Omental fat pad (tissue), 4 donors: ENCODE data around the gene CCDC91. TPM values are rescaled to one million over a fixed set of nuclear protein-coding genes. Genes with fewer than 3 reads are reported as not detected.

Experiments
- ATAC-seq: fragments of 150-250 bp; one replicate; pipeline ENCODE4 v1.9.1; 2016; ENCODE audit warnings: mild to moderate bottlenecking, moderate library complexity; ENCODE audit not compliant: low FRiP score
- DNase-seq: peaks from one replicate; pipeline ENCODE4 v3.0.0-alpha.2; 2019; ENCODE audit warnings: low spot score
- total RNA-seq, 4 donors: library from RNA; depleted of rRNA; stranded (reverse); fragments of >200 nt; gene quantifications; one replicate each; pipeline ENCODE4 v1.1.0, GENCODE V29; 2016
- TF ChIP-seq, protein P1 (sequence below), 3 donors: fragments of 450-650 bp; IDR thresholded peaks; one replicate each; pipeline ENCODE4 v1.5.1; 2016 to 2017; ENCODE audit warnings: antibody characterized with exemption in 3 of 3, mild to moderate bottlenecking in 3 of 3, moderate library complexity in 2 of 3

CCDC91 gene, protein sequence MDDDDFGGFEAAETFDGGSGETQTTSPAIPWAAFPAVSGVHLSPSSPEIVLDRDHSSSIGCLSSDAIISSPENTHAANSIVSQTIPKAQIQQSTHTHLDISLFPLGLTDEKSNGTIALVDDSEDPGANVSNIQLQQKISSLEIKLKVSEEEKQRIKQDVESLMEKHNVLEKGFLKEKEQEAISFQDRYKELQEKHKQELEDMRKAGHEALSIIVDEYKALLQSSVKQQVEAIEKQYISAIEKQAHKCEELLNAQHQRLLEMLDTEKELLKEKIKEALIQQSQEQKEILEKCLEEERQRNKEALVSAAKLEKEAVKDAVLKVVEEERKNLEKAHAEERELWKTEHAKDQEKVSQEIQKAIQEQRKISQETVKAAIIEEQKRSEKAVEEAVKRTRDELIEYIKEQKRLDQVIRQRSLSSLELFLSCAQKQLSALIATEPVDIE
- 10 to 100 TPM; 29.3 to 48.9 (median 32.5) TPM for total RNA-seq

DNA sequence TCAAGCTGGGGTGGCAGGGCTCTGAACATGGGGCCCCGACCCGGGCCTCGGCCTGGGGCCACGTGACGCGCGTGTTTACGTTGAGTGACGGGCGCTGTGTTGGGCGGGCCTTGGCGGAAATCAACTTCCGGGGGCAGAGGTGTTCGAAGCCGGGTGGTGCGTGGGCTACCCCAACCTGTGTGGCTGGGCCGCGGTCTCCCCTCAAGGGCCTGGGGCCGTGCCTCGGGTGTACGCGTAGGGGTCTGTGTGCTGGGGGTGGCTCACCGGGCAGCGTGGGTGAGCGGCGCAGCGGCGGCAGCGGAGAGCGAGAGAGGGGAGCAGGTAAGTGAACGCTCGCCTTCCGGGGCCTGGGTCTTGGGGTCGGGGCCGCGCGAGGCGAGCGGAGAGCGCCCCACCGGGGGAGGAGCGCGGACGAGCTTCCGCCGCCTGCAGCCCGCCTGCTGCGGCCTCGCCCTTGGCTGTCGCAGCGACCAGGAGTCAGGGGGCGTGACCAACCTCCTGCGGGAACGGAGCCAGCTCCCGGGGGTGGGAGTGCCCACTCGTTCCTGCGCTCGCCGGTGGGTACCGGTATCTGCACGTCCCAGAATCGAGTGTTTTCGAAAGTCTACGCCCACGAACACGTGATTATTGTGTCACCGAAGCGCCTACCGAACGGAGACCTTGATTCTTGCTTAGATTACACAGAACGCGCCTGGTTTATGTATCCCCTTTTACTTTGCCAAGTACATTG, at the start of gene CCDC91:
TSS of gene CCDC91 (plus strand) at position 136 of the 730 bp plus-strand sequence. CDS start 66,760 bp downstream, outside the sequence.
- TF ChIP-seq, protein P1, sequence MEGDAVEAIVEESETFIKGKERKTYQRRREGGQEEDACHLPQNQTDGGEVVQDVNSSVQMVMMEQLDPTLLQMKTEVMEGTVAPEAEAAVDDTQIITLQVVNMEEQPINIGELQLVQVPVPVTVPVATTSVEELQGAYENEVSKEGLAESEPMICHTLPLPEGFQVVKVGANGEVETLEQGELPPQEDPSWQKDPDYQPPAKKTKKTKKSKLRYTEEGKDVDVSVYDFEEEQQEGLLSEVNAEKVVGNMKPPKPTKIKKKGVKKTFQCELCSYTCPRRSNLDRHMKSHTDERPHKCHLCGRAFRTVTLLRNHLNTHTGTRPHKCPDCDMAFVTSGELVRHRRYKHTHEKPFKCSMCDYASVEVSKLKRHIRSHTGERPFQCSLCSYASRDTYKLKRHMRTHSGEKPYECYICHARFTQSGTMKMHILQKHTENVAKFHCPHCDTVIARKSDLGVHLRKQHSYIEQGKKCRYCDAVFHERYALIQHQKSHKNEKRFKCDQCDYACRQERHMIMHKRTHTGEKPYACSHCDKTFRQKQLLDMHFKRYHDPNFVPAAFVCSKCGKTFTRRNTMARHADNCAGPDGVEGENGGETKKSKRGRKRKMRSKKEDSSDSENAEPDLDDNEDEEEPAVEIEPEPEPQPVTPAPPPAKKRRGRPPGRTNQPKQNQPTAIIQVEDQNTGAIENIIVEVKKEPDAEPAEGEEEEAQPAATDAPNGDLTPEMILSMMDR (IDR thresholded peaks at IDR 0.05), result no peak
- ATAC-seq (peak; percentile 92), DNase-seq (peak; percentile 78)

DNA sequence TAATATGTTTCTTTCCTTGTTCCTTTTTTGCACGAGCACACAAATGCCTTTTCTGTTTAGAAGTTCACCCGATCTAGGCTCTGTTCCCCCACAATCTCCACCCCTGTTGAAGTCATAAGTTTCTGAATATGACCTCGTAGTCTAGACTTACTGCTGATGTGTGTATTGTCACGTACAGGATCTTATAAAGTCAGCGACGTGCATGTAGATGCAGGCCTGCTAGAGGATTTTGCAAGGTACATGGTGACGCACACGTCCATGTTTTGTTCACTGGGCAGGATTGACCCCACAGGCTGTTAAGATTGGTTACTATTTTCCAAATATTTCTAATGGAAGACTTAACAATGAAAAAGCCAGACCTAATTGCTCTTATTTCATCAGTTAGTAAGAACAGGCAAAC, 46.2 kb upstream of the CCDC91 start:
- no peak for ATAC-seq
- DNase-seq, result no peak
- TF ChIP-seq, protein P1 (IDR thresholded peaks at IDR 0.05), result no peak

DNA sequence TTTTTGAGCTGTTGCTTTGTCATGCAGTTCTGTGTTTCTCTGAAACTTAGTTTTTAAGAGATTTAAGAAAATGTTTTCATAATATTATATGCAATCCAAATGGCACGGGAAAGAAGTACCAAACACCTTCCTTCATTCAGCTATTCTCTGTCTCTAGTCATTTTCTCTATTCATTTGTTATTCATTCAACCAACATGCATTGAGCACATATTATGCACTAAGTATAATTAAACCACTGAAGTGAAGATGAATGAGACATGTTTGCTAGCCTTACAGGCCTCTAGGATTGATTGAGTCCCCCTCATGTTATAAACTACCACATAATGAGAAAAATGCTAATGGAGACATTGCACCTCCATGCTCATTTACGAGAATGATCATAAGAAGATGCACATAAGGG, 45.7 kb upstream of the CCDC91 start:
- ATAC-seq (no peak), DNase-seq (no peak)
- TF ChIP-seq, protein P1 (IDR thresholded peaks at IDR 0.05), result no peak

DNA sequence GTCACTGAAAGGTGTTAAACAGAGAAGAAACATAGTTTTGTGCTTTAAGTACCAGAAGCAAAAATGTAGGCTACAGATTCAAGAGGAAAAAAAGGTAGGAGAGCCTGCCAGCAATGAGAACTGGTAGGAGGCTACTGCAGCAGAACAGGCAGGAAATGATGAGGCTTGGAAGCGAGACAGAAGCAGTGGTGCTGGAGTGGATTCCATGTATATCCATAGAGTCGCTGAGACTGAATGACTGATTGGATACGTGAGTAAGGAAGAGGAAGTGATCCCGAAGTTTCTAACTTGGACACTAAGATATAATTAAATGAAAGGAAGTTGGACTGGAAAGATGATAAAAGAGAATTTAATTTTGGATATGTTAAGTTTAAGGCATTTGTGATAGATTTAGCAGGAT, 45.0 kb upstream of the CCDC91 start:
- no peak for ATAC-seq
- no peak for DNase-seq
- TF ChIP-seq, protein P1 (IDR thresholded peaks at IDR 0.05), result no peak

DNA sequence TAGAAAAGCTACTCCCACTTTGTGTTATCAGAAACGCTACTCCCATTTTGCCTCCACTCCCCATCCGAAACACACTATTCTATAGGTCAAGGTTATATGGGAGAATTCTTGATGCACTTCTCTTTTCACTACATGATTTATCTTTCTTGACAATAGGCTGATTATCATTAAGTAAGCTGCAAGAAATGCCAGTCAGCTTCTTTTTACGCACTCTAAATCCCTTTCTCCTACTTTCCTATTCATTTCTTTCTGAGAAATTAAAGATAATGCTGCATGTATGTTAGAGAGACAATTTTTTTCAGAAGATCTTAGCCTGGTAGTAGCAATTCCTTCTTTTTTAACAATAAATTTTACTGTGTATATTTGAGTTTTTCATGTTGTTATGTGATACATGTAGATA, 41.0 kb upstream of the CCDC91 start:
- DNase-seq (no peak), ATAC-seq (no peak)
- TF ChIP-seq, protein P1 (IDR thresholded peaks at IDR 0.05), result no peak

DNA sequence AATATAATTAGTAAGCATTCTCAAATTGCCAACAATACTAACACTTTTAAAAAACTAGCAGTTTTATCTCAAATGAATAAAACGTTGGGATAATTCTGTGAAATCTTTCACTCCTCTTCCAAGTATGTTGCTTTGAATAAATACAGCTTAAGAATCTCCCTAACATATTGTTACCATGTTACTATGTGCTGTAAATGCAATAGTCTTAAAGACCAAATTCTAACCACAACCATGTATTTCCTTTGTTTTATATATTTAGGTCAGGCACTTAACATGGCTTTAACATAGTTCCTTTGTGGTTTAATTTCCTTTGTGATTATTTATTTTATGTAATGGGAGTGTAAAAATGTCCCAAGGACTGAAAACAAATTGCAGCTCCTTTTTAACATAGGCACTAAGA, 33.9 kb upstream of the CCDC91 start:
- no peak for DNase-seq
- TF ChIP-seq, protein P1 (IDR thresholded peaks at IDR 0.05), result no peak
- ATAC-seq, result no peak
